Liver (tissue), 9 donors: ENCODE results near the gene ZNF610. TPM values are rescaled to one million over a fixed set of nuclear protein-coding genes. Genes with fewer than 3 reads are reported as not detected.

Experiments used
- DNase-seq: peaks from one replicate; pipeline ENCODE4 v3.0.0-alpha.2; 2017; ENCODE audit warnings: low spot score
- H3K27ac ChIP-seq, 2 donors: one replicate each; pipeline ENCODE4 v1.7.0; 2013; ENCODE audit warnings: inconsistent platforms in 2 of 2, low read length in 2 of 2, control low read depth in 1 of 2, low read depth in 1 of 2, mild to moderate bottlenecking in 1 of 2
- H3K27me3 ChIP-seq, 4 donors: one replicate each; pipeline versions ENCODE4 v1.6.1 to v1.7.0; 2013; ENCODE audit warnings: low read length in 3 of 4, inconsistent platforms in 1 of 4, mild to moderate bottlenecking in 1 of 4, moderate library complexity in 1 of 4; ENCODE audit not compliant: control insufficient read depth in 4 of 4, insufficient read depth in 4 of 4
- H3K36me3 ChIP-seq, 4 donors: one replicate each; pipeline versions ENCODE4 v1.6.1 to v1.7.0; 2013; ENCODE audit warnings: low read length in 3 of 4, mild to moderate bottlenecking in 3 of 4, low read depth in 1 of 4, moderate library complexity in 1 of 4; ENCODE audit not compliant: control insufficient read depth in 4 of 4, insufficient read depth in 3 of 4
- H3K4me1 ChIP-seq, 4 donors: one replicate each; pipeline versions ENCODE4 v1.6.1 to v1.7.0; 2013; ENCODE audit warnings: low read length in 3 of 4, mild to moderate bottlenecking in 3 of 4, moderate library complexity in 1 of 4; ENCODE audit not compliant: control insufficient read depth in 4 of 4, insufficient read depth in 4 of 4
- H3K4me3 ChIP-seq, 3 donors: one replicate each; pipeline versions ENCODE4 v1.6.1 to v1.7.0; 2013; ENCODE audit warnings: low read length in 3 of 3, control low read depth in 1 of 3, low read depth in 1 of 3, mild to moderate bottlenecking in 1 of 3
- H3K9ac ChIP-seq, 2 donors: one replicate each; pipeline ENCODE4 v1.7.0; 2013; ENCODE audit warnings: low read length in 2 of 2, mild to moderate bottlenecking in 2 of 2, moderate library complexity in 2 of 2, control low read depth in 1 of 2, low read depth in 1 of 2
- H3K9me3 ChIP-seq, 4 donors: one replicate each; pipeline versions ENCODE4 v1.6.1 to v1.7.0; 2013; ENCODE audit warnings: low read length in 3 of 4; ENCODE audit not compliant: control insufficient read depth in 4 of 4
- CTCF ChIP-seq: fragments of 150-350 bp; IDR thresholded peaks from 2 replicates; pipeline ENCODE4 v1.5.1; 2017; ENCODE audit warnings: improper control_type of control experiment, low read depth, low read length; ENCODE audit not compliant: missing input control
- EGR1 ChIP-seq, 2 donors: IDR thresholded peaks; 2 replicates each; pipeline ENCODE4 v1.6.1; 2016 to 2018; ENCODE audit warnings: antibody characterized with exemption in 2 of 2, low read depth in 2 of 2
- FOXA1 ChIP-seq: IDR thresholded peaks from 2 replicates; pipeline ENCODE4 v1.6.1; 2016; ENCODE audit warnings: antibody characterized with exemption
- FOXA2 ChIP-seq: IDR thresholded peaks from 2 replicates; pipeline ENCODE4 v1.6.1; 2016; ENCODE audit warnings: antibody characterized with exemption
- GABPA ChIP-seq, 2 donors: IDR thresholded peaks in 1 of 2; conservative IDR thresholded peaks in 1 of 2; 2 replicates each; pipeline ENCODE4 v1.6.1; 2016; ENCODE audit warnings: antibody characterized with exemption in 2 of 2, mild to moderate bottlenecking in 1 of 2, moderate library complexity in 1 of 2
- HNF4A ChIP-seq, 2 donors: conservative IDR thresholded peaks; 2 replicates each; pipeline ENCODE4 v1.6.1; 2016; ENCODE audit warnings: antibody characterized with exemption in 2 of 2, mild to moderate bottlenecking in 2 of 2
- HNF4G ChIP-seq: IDR thresholded peaks from 2 replicates; pipeline ENCODE4 v1.6.1; 2016; ENCODE audit warnings: antibody characterized with exemption
- JUND ChIP-seq, 2 donors: IDR thresholded peaks; 2 replicates each; pipeline ENCODE4 v1.6.1; 2016; ENCODE audit warnings: antibody characterized with exemption in 2 of 2
- MAX ChIP-seq: IDR thresholded peaks from 2 replicates; pipeline ENCODE4 v1.6.1; 2016; ENCODE audit warnings: antibody characterized with exemption
- NR2F2 ChIP-seq: IDR thresholded peaks from 2 replicates; pipeline ENCODE4 v1.6.1; 2016; ENCODE audit warnings: antibody characterized with exemption
- RAD21 ChIP-seq, 2 donors: IDR thresholded peaks; 2 replicates each; pipeline ENCODE4 v1.6.1; 2016; ENCODE audit warnings: antibody characterized with exemption in 2 of 2, mild to moderate bottlenecking in 2 of 2
- RXRA ChIP-seq, 2 donors: IDR thresholded peaks; 2 replicates each; pipeline ENCODE4 v1.6.1; 2017 to 2018; ENCODE audit warnings: antibody characterized with exemption in 2 of 2, mild to moderate bottlenecking in 1 of 2
- SP1 ChIP-seq: IDR thresholded peaks from 2 replicates; pipeline ENCODE4 v1.6.1; 2018; ENCODE audit warnings: antibody characterized with exemption, mild to moderate bottlenecking
- TAF1 ChIP-seq: conservative IDR thresholded peaks from 2 replicates; pipeline ENCODE4 v1.6.1; 2016; ENCODE audit warnings: antibody characterized with exemption, mild to moderate bottlenecking
- YY1 ChIP-seq: IDR thresholded peaks from 2 replicates; pipeline ENCODE4 v1.6.1; 2016; ENCODE audit warnings: antibody characterized with exemption, mild to moderate bottlenecking
- ZBTB33 ChIP-seq: IDR thresholded peaks from 2 replicates; pipeline ENCODE4 v1.6.1; 2016; ENCODE audit warnings: antibody characterized with exemption
- WGBS: extraction: QIAGEN DNeasy Blood & Tissue Kit; methylation state at CpG from one replicate; pipeline ENCODE4 v1.1.7; 2013; 5-methylcytosine and 5-hydroxymethylcytosine counted together
- polyA plus RNA-seq, 2 donors: library from polyadenylated mRNA; stranded (reverse) in 1 of 2; unstranded in 1 of 2; fragments of 200-250 nt in 1 of 2; fragments of >200 nt in 1 of 2; fragmentation: Nextera tagmentation in 1 of 2; extraction: Ambion mirVana in 1 of 2; gene quantifications; one replicate each; pipeline versions ENCODE4 v1.2.1 to v1.2.3, GENCODE V29; 2013 to 2015
- total RNA-seq, 2 donors: library from RNA; depleted of rRNA; stranded (reverse); fragments of >200 nt; gene quantifications; one replicate each; pipeline ENCODE4 v1.2.3, GENCODE V29; 2014
- TF ChIP-seq, protein P1 (sequence below): IDR thresholded peaks from 2 replicates; pipeline ENCODE4 v1.6.1; 2016; ENCODE audit warnings: antibody characterized with exemption
- donor health status: healthy.
- donor health status: healthy.
- donor health status: healthy.
- donor health status: healthy.
- donor health status: healthy.

The ZNF610 gene
- total and polyA plus RNA-seq, 4 donors, result 0.08 to 0.89 (median 0.23) TPM

DNA sequence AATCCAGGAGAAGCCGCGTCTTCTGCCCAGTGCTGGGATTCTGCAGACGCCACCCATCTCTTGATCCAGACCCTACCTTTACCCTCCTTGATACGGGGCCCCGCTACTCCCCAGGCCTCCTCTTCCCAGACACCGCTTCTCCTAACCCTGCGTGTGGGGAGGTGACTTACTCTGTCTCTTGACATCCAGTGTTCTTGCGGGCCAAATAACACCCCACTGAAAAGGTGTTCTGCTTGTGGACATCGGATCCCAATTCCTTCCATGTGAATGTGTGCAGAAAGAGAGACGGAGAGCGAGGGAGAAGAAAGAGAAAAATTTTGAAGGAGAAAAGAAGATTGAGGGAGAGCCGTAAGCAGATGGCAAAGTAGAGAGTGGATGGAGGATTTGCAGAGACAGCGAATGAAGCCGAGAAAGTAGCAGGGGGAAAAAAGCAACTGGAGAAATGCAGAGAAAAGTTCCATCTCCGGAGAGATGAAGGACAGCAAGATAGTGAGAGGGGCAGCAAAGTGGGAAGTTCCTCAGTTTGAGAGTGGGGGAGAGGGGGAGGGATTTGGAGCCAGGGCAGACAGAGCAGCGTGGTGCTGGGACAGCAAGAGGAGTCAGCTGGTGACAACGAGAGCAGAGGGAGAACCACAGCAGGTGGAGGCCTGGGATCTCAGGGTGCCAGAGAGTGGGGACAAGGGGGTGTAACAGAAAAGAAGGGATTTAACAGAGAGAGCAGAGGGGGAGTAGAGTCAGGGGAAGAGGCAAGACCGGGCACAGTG lies 38.3 kb upstream of the ZNF610 start:
- Histone ChIP-seq H3K4me1 (peaks cover 2 to 16% (median 8%) of the 10 kb centered on the region in 4 donors), H3K9ac (peak overlapping the region; percentile 47 to 90), H3K27me3 (no peaks in the 10 kb centered on the region), H3K9me3 (peaks cover 9 to 29% (median 20%) of the 10 kb centered on the region in 4 donors), H3K36me3 (peaks cover 11 to 37% (median 32%) of the 10 kb centered on the region in 4 donors), H3K4me3 (peak overlapping the region; percentile 87 to 94 (median 90)), H3K27ac (peak overlapping the region; percentile 76 to 80)
- no peak for DNase-seq
- WGBS, result 23% methylated on average over 18 of the region's 18 CpGs
- TF ChIP-seq MAX, result no peak
- no peak for TF ChIP-seq TAF1
- no peak for TF ChIP-seq YY1
- TF ChIP-seq GABPA (IDR thresholded peaks at IDR 0.05 in 1 of 2, conservative IDR thresholded peaks at IDR 0.05 in 1 of 2), result no peak
- no peak for TF ChIP-seq RXRA (IDR thresholded peaks at IDR 0.05)
- no peak for TF ChIP-seq NR2F2
- TF ChIP-seq CTCF, result no peak
- no peak for TF ChIP-seq HNF4G
- TF ChIP-seq, protein P1, sequence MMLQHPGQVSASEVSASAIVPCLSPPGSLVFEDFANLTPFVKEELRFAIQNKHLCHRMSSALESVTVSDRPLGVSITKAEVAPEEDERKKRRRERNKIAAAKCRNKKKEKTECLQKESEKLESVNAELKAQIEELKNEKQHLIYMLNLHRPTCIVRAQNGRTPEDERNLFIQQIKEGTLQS, result no peak
- no peak for TF ChIP-seq RAD21 (IDR thresholded peaks at IDR 0.05)
- TF ChIP-seq SP1, result no peak
- no peak for TF ChIP-seq FOXA2

DNA sequence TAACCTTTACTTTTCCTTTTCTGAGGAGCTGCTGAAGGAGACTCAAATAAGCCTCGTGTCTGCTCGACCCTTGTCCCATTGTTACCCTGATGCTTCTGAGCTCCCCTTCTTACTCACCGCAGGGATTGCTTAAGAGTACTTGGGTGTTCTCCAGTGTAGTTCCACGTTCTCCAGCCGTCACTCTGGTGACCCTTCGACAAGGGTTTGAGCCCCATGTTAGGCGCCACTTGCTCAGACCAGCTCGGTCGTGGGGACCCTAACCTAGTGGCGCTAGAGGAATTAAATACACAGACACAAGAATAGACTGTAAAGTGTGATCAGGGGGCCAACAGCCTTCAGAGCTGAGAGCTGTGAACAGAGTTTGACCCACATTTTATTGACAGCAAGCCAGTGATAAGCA lies 28.8 kb upstream of the ZNF610 start:
- Histone ChIP-seq H3K36me3 (peaks cover 25 to 78% (median 59%) of the 10 kb centered on the region in 4 donors), H3K27ac (no peak overlapping the region), H3K9me3 (peaks cover 38 to 83% (median 50%) of the 10 kb centered on the region in 4 donors), H3K27me3 (no peaks in the 10 kb centered on the region), H3K4me3 (peak overlapping the region in 2 of 3 donors; percentile 35 to 62), H3K4me1 (no peaks in the 10 kb centered on the region), H3K9ac (no peak overlapping the region)
- DNase-seq, result no peak
- WGBS, result 98% methylated on average over 10 of the region's 10 CpGs
- no peak for TF ChIP-seq JUND (IDR thresholded peaks at IDR 0.05)
- TF ChIP-seq YY1, result no peak
- TF ChIP-seq NR2F2, result no peak
- no peak for TF ChIP-seq FOXA2
- no peak for TF ChIP-seq HNF4A (conservative IDR thresholded peaks at IDR 0.05)
- TF ChIP-seq, protein P1, result no peak
- no peak for TF ChIP-seq ZBTB33
- no peak for TF ChIP-seq RXRA (IDR thresholded peaks at IDR 0.05)
- no peak for TF ChIP-seq MAX
- TF ChIP-seq EGR1 (IDR thresholded peaks at IDR 0.05; ENCODE audit: low read depth in 2 of 2), result no peak
- TF ChIP-seq FOXA1, result no peak
- no peak for TF ChIP-seq HNF4G
- no peak for TF ChIP-seq GABPA (IDR thresholded peaks at IDR 0.05 in 1 of 2, conservative IDR thresholded peaks at IDR 0.05 in 1 of 2)
